IPS-18a (cell line): ENCODE data around the gene ADRA2C.

Experiments
- H3K27ac ChIP-seq: one replicate; pipeline ENCODE4 v1.5.1; 2013; ENCODE audit warnings: low read length
- H3K27me3 ChIP-seq: one replicate; pipeline ENCODE4 v1.6.1; 2013; ENCODE audit warnings: mild to moderate bottlenecking, low read length; ENCODE audit not compliant: control insufficient read depth, insufficient read depth
- H3K36me3 ChIP-seq: one replicate; pipeline ENCODE4 v1.6.1; 2013; ENCODE audit warnings: low read depth, low read length; ENCODE audit not compliant: control insufficient read depth
- H3K4me1 ChIP-seq: one replicate; pipeline ENCODE4 v1.6.1; 2013; ENCODE audit warnings: low read depth, low read length; ENCODE audit not compliant: control insufficient read depth
- H3K4me3 ChIP-seq: one replicate; pipeline ENCODE4 v1.5.1; 2013; ENCODE audit warnings: low read length
- H3K9ac ChIP-seq: one replicate; pipeline ENCODE4 v1.6.1; 2013; ENCODE audit warnings: mild to moderate bottlenecking, low read length, moderate library complexity
- H3K9me3 ChIP-seq: one replicate; pipeline ENCODE4 v1.6.1; 2013; ENCODE audit warnings: low read depth, low read length; ENCODE audit not compliant: control insufficient read depth

ADRA2C gene

GRCh38 chr4:3796960-3797359 is 30.8 kb downstream of the ADRA2C start:
- Histone ChIP-seq H3K27ac (no peak overlapping the region), H3K36me3 (no peaks in the 10 kb centered on the region), H3K4me3 (no peak overlapping the region), H3K9ac (no peak overlapping the region), H3K9me3 (no peaks in the 10 kb centered on the region), H3K27me3 (peaks cover 5% of the 10 kb centered on the region), H3K4me1 (peaks cover 3% of the 10 kb centered on the region)

- Histone ChIP-seq H3K27ac (no peak overlapping the region), H3K4me3 (no peak overlapping the region), H3K36me3 (no peaks in the 10 kb centered on the region), H3K9ac (no peak overlapping the region), H3K4me1 (peaks cover 12% of the 10 kb centered on the region), H3K9me3 (no peaks in the 10 kb centered on the region), H3K27me3 (no peaks in the 10 kb centered on the region)
Observed at GRCh38 chr4:3797831-3798790, 31.9 kb downstream of the ADRA2C start.

GRCh38 chr4:3799496-3799895 is 33.3 kb downstream of the ADRA2C start:
- Histone ChIP-seq H3K27me3 (no peaks in the 10 kb centered on the region), H3K9ac (no peak overlapping the region), H3K4me1 (peaks cover 12% of the 10 kb centered on the region)

GRCh38 chr4:3800351-3800750 is 34.2 kb downstream of the ADRA2C start:
- H3K36me3 ChIP-seq, result no peaks in the 10 kb centered on the region
- H3K4me1 ChIP-seq, result peaks cover 12% of the 10 kb centered on the region
- no peaks in the 10 kb centered on the region for H3K27me3 ChIP-seq
- H3K4me3 ChIP-seq, result no peak overlapping the region
- no peaks in the 10 kb centered on the region for H3K9me3 ChIP-seq
- H3K9ac ChIP-seq, result no peak overlapping the region
- H3K27ac ChIP-seq, result no peak overlapping the region

More at GRCh38 chr4:3799496-3799895, 33.3 kb downstream of the ADRA2C start:
- no peaks in the 10 kb centered on the region for H3K36me3 ChIP-seq
- no peak overlapping the region for H3K4me3 ChIP-seq
- H3K9me3 ChIP-seq, result no peaks in the 10 kb centered on the region
- no peak overlapping the region for H3K27ac ChIP-seq

GRCh38 chr4:3801521-3801920 is 35.3 kb downstream of the ADRA2C start:
- peaks cover 12% of the 10 kb centered on the region for H3K4me1 ChIP-seq
- H3K27me3 ChIP-seq, result no peaks in the 10 kb centered on the region
- H3K9me3 ChIP-seq, result no peaks in the 10 kb centered on the region
- no peak overlapping the region for H3K27ac ChIP-seq
- no peaks in the 10 kb centered on the region for H3K36me3 ChIP-seq
- no peak overlapping the region for H3K9ac ChIP-seq
- no peak overlapping the region for H3K4me3 ChIP-seq

- no peak overlapping the region for H3K9ac ChIP-seq
- no peaks in the 10 kb centered on the region for H3K9me3 ChIP-seq
- no peaks in the 10 kb centered on the region for H3K27me3 ChIP-seq
- H3K36me3 ChIP-seq, result no peaks in the 10 kb centered on the region
- H3K27ac ChIP-seq, result no peak overlapping the region
- H3K4me3 ChIP-seq, result no peak overlapping the region
- H3K4me1 ChIP-seq, result peaks cover 12% of the 10 kb centered on the region
Observed at GRCh38 chr4:3801931-3802550, 35.9 kb downstream of the ADRA2C start.

- H3K4me3 ChIP-seq, result no peak overlapping the region
- H3K36me3 ChIP-seq, result no peaks in the 10 kb centered on the region
- no peaks in the 10 kb centered on the region for H3K9me3 ChIP-seq
- no peak overlapping the region for H3K27ac ChIP-seq
- H3K4me1 ChIP-seq, result peaks cover 18% of the 10 kb centered on the region
- no peak overlapping the region for H3K9ac ChIP-seq
- H3K27me3 ChIP-seq, result no peaks in the 10 kb centered on the region
Observed at GRCh38 chr4:3802571-3803474, 36.6 kb downstream of the ADRA2C start.

- Histone ChIP-seq H3K36me3 (no peaks in the 10 kb centered on the region), H3K9me3 (no peaks in the 10 kb centered on the region), H3K27me3 (peaks cover 4% of the 10 kb centered on the region), H3K4me1 (peaks cover 23% of the 10 kb centered on the region), H3K4me3 (no peak overlapping the region), H3K27ac (no peak overlapping the region), H3K9ac (no peak overlapping the region)
Observed at GRCh38 chr4:3803475-3803847, 37.3 kb downstream of the ADRA2C start.

GRCh38 chr4:3803946-3804345 is 37.8 kb downstream of the ADRA2C start:
- H3K4me3 ChIP-seq, result no peak overlapping the region
- H3K36me3 ChIP-seq, result no peaks in the 10 kb centered on the region
- no peaks in the 10 kb centered on the region for H3K9me3 ChIP-seq
- peaks cover 23% of the 10 kb centered on the region for H3K4me1 ChIP-seq
- no peak overlapping the region for H3K9ac ChIP-seq
- H3K27me3 ChIP-seq, result peaks cover 7% of the 10 kb centered on the region
- H3K27ac ChIP-seq, result no peak overlapping the region

GRCh38 chr4:3805026-3805425 is 38.8 kb downstream of the ADRA2C start:
- H3K4me3 ChIP-seq, result no peak overlapping the region
- peaks cover 7% of the 10 kb centered on the region for H3K27me3 ChIP-seq
- no peak overlapping the region for H3K9ac ChIP-seq
- no peak overlapping the region for H3K27ac ChIP-seq
- H3K4me1 ChIP-seq, result peaks cover 23% of the 10 kb centered on the region
- no peaks in the 10 kb centered on the region for H3K9me3 ChIP-seq
- H3K36me3 ChIP-seq, result no peaks in the 10 kb centered on the region

GRCh38 chr4:3805731-3806130 is 39.5 kb downstream of the ADRA2C start:
- no peak overlapping the region for H3K9ac ChIP-seq
- no peak overlapping the region for H3K27ac ChIP-seq
- H3K4me3 ChIP-seq, result no peak overlapping the region
- H3K4me1 ChIP-seq, result peaks cover 23% of the 10 kb centered on the region
- H3K36me3 ChIP-seq, result no peaks in the 10 kb centered on the region
- H3K27me3 ChIP-seq, result peaks cover 7% of the 10 kb centered on the region
- no peaks in the 10 kb centered on the region for H3K9me3 ChIP-seq
